BE2C (cell line): Measurements from ENCODE around the gene TBX15. TPM values are rescaled to one million over a fixed set of nuclear protein-coding genes. Genes with fewer than 3 reads are reported as not detected.

Source experiments
- DNase-seq: peaks from one replicate; pipeline ENCODE4 v3.0.0-alpha.2; 2020
- H3K27me3 ChIP-seq: fragments of 250-450 bp; sonication (Bioruptor Pico); 2 replicates; pipeline ENCODE4 v1.5.1; 2020; ENCODE audit warnings: mild to moderate bottlenecking
- H3K36me3 ChIP-seq: fragments of 250-450 bp; sonication (Bioruptor Pico); 2 replicates; pipeline ENCODE4 v1.5.1; 2020; ENCODE audit warnings: mild to moderate bottlenecking
- H3K4me1 ChIP-seq: fragments of 250-450 bp; sonication (Bioruptor Pico); 2 replicates; pipeline ENCODE4 v1.5.1; 2020
- H3K4me3 ChIP-seq: 2 replicates; pipeline ENCODE4 v1.5.1; 2011; ENCODE audit warnings: low read depth, low read length
- H3K9me3 ChIP-seq: fragments of 250-450 bp; sonication (Bioruptor Pico); 2 replicates; pipeline ENCODE4 v1.5.1; 2020
- CTCF ChIP-seq: IDR thresholded peaks from 2 replicates; pipeline ENCODE4 v1.5.1; 2012; ENCODE audit warnings: mild to moderate bottlenecking, low read depth, low read length
- polyA plus RNA-seq: library from polyadenylated mRNA; unstranded; fragments of >200 nt; gene quantifications from one replicate; pipeline ENCODE4 v1.2.1, GENCODE V29; 2012; ENCODE audit warnings: low read depth, missing spikeins; ENCODE audit not compliant: insufficient read length, insufficient read depth

TBX15 gene
- polyA plus RNA-seq = 0.22 TPM

GRCh38 chr1:118988186-118989005 is at the start of gene TBX15:
TBX15 (minus strand) TSS chr1:118988343; CDS start chr1:118987795, 548 bp downstream.
- TF ChIP-seq CTCF = no peak
- no peaks in the 10 kb centered on the region for H3K4me1 ChIP-seq
- no peaks in the 10 kb centered on the region for H3K36me3 ChIP-seq
- no peak within 1 kb of the TSS for H3K4me3 ChIP-seq
- H3K27me3 ChIP-seq = peaks cover 100% of the 10 kb centered on the region
- H3K9me3 ChIP-seq = no peaks in the 10 kb centered on the region
- no peak for DNase-seq

- no peak for TF ChIP-seq CTCF
- no peak for DNase-seq
- H3K4me3 ChIP-seq = no peak overlapping the region
- no peaks in the 10 kb centered on the region for H3K9me3 ChIP-seq
- no peaks in the 10 kb centered on the region for H3K4me1 ChIP-seq
- H3K36me3 ChIP-seq = no peaks in the 10 kb centered on the region
- no peaks in the 10 kb centered on the region for H3K27me3 ChIP-seq
Measured at GRCh38 chr1:119034359-119034758, 46.2 kb upstream of the TBX15 start.

- H3K4me1 ChIP-seq = no peaks in the 10 kb centered on the region
- no peaks in the 10 kb centered on the region for H3K9me3 ChIP-seq
Measured at GRCh38 chr1:119032986-119033385, 44.8 kb upstream of the TBX15 start.

GRCh38 chr1:119027759-119028158 is 39.6 kb upstream of the TBX15 start:
- H3K9me3 ChIP-seq = no peaks in the 10 kb centered on the region
- DNase-seq = no peak
- no peaks in the 10 kb centered on the region for H3K36me3 ChIP-seq
- H3K4me3 ChIP-seq = no peak overlapping the region
- H3K4me1 ChIP-seq = no peaks in the 10 kb centered on the region
- TF ChIP-seq CTCF = no peak
- no peaks in the 10 kb centered on the region for H3K27me3 ChIP-seq

More at GRCh38 chr1:119032986-119033385, 44.8 kb upstream of the TBX15 start:
- TF ChIP-seq CTCF = no peak
- Histone ChIP-seq H3K4me3 (no peak overlapping the region), H3K27me3 (no peaks in the 10 kb centered on the region), H3K36me3 (no peaks in the 10 kb centered on the region)
- DNase-seq = no peak

GRCh38 chr1:119026956-119027355 is 38.8 kb upstream of the TBX15 start:
- Histone ChIP-seq H3K27me3 (no peaks in the 10 kb centered on the region), H3K4me3 (no peak overlapping the region), H3K36me3 (no peaks in the 10 kb centered on the region), H3K9me3 (no peaks in the 10 kb centered on the region), H3K4me1 (no peaks in the 10 kb centered on the region)
- no peak for DNase-seq
- no peak for TF ChIP-seq CTCF

GRCh38 chr1:119015547-119015946 is 27.4 kb upstream of the TBX15 start:
- Histone ChIP-seq H3K27me3 (peaks cover 3% of the 10 kb centered on the region; the same call in 1 of the 2 replicates), H3K9me3 (no peaks in the 10 kb centered on the region), H3K4me3 (no peak overlapping the region), H3K36me3 (no peaks in the 10 kb centered on the region), H3K4me1 (no peaks in the 10 kb centered on the region)
- DNase-seq = no peak
- no peak for TF ChIP-seq CTCF
